WI38 (cell line): ENCODE data around the gene B3GNT7.

Experiments used
- H3K4me3 ChIP-seq: 2 replicates; pipeline ENCODE4 v1.5.1; 2011; ENCODE audit warnings: low read depth, mild to moderate bottlenecking, control low read depth, low read length
- TF ChIP-seq, protein P1 (sequence below): IDR thresholded peaks from 2 replicates; pipeline ENCODE4 v1.5.1; 2012; ENCODE audit warnings: low read depth, mild to moderate bottlenecking, control low read depth, low read length

Gene B3GNT7

GRCh38 chr2:231360401-231360800 lies 35.1 kb upstream of the B3GNT7 start:
- TF ChIP-seq, protein P1, sequence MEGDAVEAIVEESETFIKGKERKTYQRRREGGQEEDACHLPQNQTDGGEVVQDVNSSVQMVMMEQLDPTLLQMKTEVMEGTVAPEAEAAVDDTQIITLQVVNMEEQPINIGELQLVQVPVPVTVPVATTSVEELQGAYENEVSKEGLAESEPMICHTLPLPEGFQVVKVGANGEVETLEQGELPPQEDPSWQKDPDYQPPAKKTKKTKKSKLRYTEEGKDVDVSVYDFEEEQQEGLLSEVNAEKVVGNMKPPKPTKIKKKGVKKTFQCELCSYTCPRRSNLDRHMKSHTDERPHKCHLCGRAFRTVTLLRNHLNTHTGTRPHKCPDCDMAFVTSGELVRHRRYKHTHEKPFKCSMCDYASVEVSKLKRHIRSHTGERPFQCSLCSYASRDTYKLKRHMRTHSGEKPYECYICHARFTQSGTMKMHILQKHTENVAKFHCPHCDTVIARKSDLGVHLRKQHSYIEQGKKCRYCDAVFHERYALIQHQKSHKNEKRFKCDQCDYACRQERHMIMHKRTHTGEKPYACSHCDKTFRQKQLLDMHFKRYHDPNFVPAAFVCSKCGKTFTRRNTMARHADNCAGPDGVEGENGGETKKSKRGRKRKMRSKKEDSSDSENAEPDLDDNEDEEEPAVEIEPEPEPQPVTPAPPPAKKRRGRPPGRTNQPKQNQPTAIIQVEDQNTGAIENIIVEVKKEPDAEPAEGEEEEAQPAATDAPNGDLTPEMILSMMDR, result no peak
- H3K4me3 ChIP-seq, result no peak overlapping the region

DNA sequence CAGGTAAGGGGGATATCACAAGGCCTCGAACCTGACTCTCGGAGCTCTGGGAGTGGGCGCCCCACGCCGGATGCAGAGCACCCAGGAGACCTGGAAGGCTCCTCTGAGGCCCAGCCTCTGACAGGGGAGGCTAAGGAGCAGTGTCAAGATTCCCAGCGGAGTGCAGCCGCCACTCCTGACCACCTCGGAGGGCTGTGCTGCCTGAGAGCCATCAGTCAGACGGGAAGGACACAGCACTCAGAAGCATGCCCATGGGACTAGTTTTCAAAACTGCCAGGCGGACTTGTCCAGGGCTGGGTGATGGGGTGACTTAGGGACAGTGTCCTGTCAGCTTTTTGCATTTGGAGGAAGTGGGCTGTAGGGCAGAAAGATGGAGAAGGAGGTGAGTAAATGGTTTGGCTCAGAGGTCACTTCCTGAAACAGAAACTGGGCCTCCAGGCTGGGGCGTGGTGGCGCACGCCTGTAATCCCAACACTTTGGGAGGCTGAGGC lies 34.6 kb upstream of the B3GNT7 start:
- TF ChIP-seq, protein P1, result no peak
- no peak overlapping the region for H3K4me3 ChIP-seq

DNA sequence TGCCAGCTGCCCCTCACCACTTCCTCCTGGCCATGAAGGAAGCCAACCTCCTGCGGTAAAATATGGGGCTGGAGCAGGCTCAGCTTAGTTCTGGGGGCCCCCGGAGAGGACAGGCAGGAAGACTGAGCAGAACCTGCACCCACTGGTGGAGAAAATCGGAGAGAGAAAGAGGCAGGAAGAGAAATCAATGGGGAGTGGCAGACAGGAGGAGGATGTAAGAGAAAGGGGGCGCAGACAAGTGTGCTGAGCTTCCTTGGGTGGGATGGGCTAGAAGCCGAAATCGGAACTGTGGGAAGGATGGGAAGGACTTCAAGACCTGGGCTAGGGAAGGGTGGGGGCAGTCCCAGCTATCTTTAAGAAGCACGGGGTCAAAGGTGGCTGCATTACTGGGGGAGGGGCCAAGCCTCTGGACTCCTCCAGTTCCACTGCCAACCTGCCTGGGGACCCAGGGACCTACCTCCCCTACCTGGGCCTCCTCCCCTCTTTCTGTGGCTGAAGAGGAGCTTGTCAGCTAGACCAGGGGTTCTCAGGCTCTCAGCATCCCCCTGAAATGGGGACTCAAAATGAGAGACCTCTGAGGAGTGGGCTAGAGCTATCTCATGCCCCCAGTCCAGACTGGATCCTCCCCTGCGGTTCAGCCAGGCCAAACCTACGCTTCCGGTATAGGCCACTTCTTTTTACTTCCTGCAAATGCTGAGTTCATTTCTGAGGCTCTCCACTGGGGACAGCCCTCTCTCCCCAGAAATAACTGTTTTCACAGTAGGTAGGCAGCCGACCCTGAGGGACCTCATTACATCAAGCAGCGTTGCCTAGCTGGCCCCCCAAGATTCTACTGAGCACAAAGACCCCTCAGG lies 33.6 kb upstream of the B3GNT7 start:
- no peak overlapping the region for H3K4me3 ChIP-seq
- TF ChIP-seq, protein P1, result no peak

DNA sequence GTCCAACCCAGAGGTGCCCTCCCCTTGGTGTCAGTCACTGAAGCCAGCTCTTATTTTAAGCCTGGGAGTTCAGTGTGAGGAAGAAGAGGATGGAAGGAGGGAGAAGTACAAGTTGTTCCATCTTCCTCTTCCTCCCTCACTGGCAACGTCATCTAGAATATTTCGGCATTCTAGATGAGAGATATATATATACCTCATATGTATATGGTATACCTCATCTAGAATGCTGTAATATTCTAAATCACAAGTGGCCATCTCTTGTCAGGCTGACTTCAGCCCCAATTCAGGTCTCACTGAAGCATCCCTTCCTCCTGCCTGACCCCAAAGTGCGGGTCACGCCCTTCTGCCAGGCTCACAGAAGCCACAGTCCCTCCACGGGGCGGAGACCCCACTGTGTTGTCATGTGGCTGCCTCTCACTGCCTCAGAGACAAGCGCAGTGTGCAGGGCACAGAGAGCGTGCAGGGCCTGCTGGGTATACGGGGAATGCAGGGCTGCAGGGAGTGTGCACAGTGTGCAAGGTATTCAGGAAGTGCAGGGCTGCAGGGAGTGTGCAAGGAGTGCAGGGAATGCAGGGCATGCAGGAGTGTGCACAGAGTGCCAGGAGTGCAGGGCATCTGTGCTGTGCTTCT lies 32.8 kb upstream of the B3GNT7 start:
- no peak overlapping the region for H3K4me3 ChIP-seq
- TF ChIP-seq, protein P1, result no peak

DNA sequence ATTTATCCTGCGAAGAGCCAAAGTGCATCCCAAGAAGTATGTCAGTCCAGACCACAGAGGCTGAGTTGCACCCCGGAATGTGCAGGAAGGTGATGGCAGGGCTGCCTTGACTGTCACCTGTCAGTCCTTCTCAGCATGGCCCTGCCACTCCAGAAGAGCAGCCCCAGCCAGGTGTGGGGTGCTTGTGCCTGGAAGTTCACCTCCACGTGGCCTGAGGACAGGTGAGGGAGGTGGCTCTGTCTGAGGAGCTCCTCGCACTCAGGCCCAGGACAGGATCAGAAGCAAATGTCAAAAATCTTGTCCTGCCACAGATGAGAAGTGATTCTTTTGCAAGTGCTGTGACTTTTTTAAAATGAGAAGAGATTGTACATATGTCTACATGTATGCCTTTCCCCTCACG lies 31.4 kb upstream of the B3GNT7 start:
- TF ChIP-seq, protein P1, result no peak

GRCh38 chr2:231364961-231365810 lies 30.3 kb upstream of the B3GNT7 start:
- TF ChIP-seq, protein P1, result no peak
- no peak overlapping the region for H3K4me3 ChIP-seq

More for the DNA sequence above, 31.4 kb upstream of the B3GNT7 start:
- no peak overlapping the region for H3K4me3 ChIP-seq
